ENCODE data around the gene NUP205.

GRCh38 chr7:135599471-135599870 lies 41.8 kb downstream of the NUP205 start:
- no peak for TF ChIP-seq HOXC10 (CRISPR knock-in tag; IDR thresholded peaks at IDR 0.05)
- TF ChIP-seq CTCF (tag by site-specific recombination; IDR thresholded peaks at IDR 0.05), result no peak
- TF ChIP-seq GLI4 (tag by site-specific recombination; IDR thresholded peaks at IDR 0.05), result no peak

Measured in HEK293 (cell line).